Rectal smooth muscle tissue (tissue), 1 donor: Measurements from ENCODE around the gene ADAMTS17.

Source experiments
- H3K27ac ChIP-seq: one replicate; pipeline ENCODE4 v1.7.0; 2013; ENCODE audit warnings: low read depth, low read length, inconsistent platforms
- H3K27me3 ChIP-seq: one replicate; pipeline ENCODE4 v1.7.0; 2013; ENCODE audit warnings: low read length; ENCODE audit not compliant: control insufficient read depth, insufficient read depth
- H3K36me3 ChIP-seq: one replicate; pipeline ENCODE4 v1.7.0; 2013; ENCODE audit warnings: low read length; ENCODE audit not compliant: control insufficient read depth, insufficient read depth
- H3K4me1 ChIP-seq: one replicate; pipeline ENCODE4 v1.7.0; 2013; ENCODE audit warnings: low read length; ENCODE audit not compliant: control insufficient read depth, insufficient read depth
- H3K4me3 ChIP-seq: one replicate; pipeline ENCODE4 v1.7.0; 2013; ENCODE audit warnings: low read length
- H3K9ac ChIP-seq: one replicate; pipeline ENCODE4 v1.7.0; 2013; ENCODE audit warnings: low read length

The ADAMTS17 gene, protein sequence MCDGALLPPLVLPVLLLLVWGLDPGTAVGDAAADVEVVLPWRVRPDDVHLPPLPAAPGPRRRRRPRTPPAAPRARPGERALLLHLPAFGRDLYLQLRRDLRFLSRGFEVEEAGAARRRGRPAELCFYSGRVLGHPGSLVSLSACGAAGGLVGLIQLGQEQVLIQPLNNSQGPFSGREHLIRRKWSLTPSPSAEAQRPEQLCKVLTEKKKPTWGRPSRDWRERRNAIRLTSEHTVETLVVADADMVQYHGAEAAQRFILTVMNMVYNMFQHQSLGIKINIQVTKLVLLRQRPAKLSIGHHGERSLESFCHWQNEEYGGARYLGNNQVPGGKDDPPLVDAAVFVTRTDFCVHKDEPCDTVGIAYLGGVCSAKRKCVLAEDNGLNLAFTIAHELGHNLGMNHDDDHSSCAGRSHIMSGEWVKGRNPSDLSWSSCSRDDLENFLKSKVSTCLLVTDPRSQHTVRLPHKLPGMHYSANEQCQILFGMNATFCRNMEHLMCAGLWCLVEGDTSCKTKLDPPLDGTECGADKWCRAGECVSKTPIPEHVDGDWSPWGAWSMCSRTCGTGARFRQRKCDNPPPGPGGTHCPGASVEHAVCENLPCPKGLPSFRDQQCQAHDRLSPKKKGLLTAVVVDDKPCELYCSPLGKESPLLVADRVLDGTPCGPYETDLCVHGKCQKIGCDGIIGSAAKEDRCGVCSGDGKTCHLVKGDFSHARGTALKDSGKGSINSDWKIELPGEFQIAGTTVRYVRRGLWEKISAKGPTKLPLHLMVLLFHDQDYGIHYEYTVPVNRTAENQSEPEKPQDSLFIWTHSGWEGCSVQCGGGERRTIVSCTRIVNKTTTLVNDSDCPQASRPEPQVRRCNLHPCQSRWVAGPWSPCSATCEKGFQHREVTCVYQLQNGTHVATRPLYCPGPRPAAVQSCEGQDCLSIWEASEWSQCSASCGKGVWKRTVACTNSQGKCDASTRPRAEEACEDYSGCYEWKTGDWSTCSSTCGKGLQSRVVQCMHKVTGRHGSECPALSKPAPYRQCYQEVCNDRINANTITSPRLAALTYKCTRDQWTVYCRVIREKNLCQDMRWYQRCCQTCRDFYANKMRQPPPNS

DNA sequence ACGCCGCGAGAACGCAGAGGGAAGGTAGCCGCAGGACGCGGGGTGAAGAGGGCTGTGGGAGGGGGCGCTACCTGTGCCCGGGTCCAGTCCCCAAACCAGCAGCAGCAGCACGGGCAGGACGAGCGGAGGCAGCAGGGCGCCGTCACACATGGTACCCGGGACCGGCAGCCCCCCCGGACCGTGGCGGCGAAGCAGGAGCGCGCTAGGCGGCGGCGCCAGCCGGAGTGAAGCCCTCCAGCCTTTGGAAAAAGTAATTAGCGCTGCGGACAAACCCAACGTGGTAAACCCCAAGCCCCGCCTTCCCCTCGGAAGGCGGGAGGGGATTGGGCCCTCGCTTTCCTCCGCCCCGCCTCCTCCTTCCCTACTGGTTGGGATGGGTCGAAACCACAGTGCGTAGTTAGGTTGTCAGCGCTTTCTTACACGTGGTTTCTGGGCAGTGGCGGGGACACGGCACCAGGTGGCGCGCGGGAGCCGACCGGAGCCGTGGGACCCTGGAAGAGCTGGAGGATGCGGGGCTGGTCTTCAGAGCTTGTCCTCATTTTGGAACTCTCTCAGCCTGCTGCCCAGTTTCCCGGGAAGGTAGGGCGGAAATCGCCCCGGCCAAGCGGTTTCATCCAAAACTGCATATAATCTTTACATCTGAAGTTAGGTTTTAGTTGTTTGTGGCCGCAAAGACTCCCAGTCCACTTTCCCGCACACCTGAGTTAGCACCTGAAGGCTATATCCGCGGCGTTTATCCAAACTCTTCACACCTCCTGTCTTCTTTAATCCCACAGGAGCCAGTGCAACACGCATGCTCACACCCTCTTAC lies at the start of gene ADAMTS17:
Gene ADAMTS17, minus strand, starts transcription at position 226 of the 811 bp plus-strand sequence. Its CDS starts 76 bp downstream, at position 150.
- Histone ChIP-seq H3K27ac (no peak within 1 kb of the TSS), H3K9ac (no peak within 1 kb of the TSS), H3K27me3 (no peaks in the 10 kb centered on the region), H3K4me1 (no peaks in the 10 kb centered on the region), H3K4me3 (peak within 1 kb of the TSS; percentile 70), H3K36me3 (no peaks in the 10 kb centered on the region)

DNA sequence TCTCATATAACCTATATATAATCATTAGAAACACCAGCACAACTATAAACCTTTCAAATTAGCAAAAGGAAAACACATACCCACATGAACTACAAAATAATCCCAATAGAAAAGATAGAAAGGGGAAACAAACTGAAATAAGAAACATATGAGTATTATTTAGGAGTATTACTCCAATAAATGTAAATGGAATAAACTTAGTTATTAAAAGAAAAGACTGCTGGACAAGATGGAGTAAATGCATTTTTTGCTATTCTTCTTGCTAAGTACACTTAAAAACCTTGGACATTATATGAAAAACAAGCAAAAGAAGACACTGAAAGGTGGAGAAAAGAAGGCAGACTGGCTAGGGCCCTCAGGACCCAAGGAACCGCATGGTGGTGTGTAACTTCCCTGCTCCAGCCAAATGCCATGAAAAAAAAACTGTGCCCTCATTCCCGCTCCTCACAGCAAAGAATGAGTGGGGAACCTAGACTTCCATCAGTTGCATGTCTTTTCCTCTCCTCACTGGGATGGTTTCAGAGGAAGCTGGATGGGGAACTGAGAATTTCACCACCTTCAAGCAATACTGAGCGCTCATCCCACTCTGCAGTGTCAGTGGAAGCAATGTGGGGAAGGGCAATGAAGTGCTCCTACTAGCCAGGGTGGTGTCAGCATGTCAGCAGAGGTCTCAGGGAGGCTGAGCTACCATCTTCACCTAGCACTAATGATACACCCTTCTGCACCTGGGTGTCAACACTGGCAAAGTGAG lies 43.7 kb upstream of the ADAMTS17 start:
- Histone ChIP-seq H3K27ac (no peak overlapping the region), H3K4me3 (no peak overlapping the region), H3K36me3 (no peaks in the 10 kb centered on the region), H3K4me1 (no peaks in the 10 kb centered on the region), H3K9ac (no peak overlapping the region), H3K27me3 (no peaks in the 10 kb centered on the region)

DNA sequence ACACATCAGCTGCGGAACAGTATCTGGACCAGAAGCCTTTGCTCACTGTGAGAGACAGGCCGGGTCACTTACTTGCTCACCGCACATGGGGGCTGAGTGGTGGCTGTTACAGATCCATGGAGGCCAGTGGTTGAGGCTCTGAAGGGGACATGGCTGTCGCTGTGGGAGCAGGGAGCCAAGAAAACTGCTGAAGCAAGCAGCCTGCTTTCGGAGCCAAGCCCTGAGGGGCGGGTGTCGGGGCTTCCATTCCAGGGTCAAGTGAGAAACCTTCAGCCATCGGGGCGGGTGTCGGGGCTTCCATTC lies 42.3 kb upstream of the ADAMTS17 start:
- Histone ChIP-seq H3K4me1 (no peaks in the 10 kb centered on the region), H3K27me3 (no peaks in the 10 kb centered on the region), H3K27ac (no peak overlapping the region), H3K4me3 (no peak overlapping the region), H3K36me3 (no peaks in the 10 kb centered on the region), H3K9ac (no peak overlapping the region)

DNA sequence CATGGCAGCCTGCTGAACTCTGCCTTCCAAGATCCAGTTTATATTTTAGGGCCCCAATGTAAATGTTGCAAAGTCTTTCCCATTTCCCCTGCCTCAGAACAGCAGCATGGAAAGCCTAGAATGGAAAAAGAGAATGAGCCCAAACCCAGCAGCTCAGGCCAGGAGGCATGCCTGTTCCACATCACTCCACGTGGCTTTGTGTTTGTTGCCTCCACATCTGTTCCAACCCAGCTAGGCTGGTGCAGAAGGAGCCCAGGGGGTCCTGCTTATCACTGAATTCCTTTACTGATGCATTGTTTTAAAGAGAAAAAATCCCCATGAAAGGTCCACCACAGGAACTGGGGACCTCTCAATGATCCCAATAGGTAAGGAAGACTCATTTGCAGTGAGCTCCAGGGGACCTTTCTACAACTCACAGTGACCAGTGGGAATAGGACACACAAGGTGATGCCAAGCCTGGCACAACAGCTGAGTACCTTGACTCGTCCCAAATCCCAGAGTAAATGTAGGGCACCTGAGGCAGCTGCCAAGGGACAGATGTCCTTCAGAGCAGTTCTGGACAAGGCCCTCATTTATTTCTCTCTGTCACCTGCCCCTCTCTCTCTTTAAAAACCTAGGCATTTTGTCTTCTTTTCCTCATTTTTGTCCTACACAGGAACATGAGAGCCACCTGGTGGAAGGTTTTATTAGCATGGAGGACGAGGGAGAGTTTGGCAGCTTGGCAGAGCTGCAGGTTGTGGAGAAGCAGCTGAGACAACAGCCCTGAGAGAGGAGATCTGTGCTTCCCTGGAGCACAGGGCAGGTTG lies 41.7 kb upstream of the ADAMTS17 start:
- Histone ChIP-seq H3K9ac (no peak overlapping the region), H3K4me1 (no peaks in the 10 kb centered on the region), H3K27me3 (no peaks in the 10 kb centered on the region), H3K36me3 (no peaks in the 10 kb centered on the region), H3K4me3 (no peak overlapping the region), H3K27ac (no peak overlapping the region)

DNA sequence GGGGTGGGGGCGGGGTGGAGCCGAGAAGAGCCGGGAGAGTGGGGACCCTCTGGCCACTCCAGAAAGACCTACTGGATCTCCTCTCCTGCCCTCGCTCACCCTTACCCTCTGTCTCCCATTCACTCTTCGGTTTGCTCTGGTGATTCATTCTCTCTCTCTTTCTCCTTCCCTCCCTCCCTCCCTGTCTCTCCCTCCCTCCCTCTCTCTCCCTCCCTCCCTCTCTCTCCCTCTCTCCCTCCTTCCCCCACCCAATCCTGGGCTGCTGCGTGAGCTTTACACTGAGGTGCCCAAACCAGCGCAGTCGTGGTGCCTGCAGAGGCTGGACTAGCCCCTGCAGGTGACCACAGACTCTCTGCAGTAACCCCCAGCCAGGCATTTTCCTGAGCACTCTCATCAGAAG lies 32.2 kb upstream of the ADAMTS17 start:
- Histone ChIP-seq H3K4me1 (no peaks in the 10 kb centered on the region), H3K9ac (no peak overlapping the region), H3K4me3 (no peak overlapping the region), H3K27ac (no peak overlapping the region), H3K36me3 (no peaks in the 10 kb centered on the region), H3K27me3 (peaks cover 2% of the 10 kb centered on the region)

DNA sequence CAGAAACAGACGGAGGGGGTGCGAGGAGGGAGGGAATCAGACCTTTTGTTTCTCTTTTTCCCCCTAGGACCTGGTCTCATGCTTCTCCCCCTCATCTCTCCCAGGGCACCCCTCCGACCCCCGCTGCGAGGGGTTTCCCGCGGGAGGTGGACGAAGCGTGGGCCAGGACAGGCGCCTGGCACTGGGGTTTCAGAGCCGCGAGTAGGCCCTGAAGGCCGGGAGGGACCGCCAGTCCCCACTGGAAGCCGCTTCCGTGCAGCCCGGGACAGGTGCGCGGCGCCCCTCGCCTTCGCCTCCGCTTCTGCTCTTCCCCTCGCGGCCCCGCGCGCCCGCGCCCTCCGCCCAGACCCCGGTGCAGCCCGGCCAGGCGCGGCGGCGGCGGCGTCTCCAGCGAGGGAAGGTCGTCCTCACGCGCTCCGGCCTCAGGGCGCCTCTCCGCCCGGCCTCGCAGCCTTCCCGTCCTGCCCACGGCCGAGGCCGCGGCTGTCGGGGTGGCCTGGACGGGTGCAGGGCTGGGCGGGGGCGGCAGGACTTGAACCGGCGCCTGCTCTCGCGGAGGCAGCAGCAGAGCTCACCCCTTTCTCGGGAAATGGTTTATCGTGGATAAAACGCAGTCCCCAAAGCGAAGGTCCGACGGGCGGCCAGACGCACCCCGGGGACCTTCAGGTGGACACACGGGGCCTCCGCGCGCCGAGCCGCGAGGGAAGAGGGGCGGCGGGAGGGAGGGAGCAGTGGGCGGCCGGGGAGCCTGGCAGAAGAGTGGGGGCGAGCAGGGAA lies 31.5 kb upstream of the ADAMTS17 start:
- Histone ChIP-seq H3K27ac (no peak overlapping the region), H3K36me3 (no peaks in the 10 kb centered on the region), H3K9ac (no peak overlapping the region), H3K4me1 (no peaks in the 10 kb centered on the region), H3K4me3 (peak overlapping the region; percentile 30), H3K27me3 (peaks cover 2% of the 10 kb centered on the region)

DNA sequence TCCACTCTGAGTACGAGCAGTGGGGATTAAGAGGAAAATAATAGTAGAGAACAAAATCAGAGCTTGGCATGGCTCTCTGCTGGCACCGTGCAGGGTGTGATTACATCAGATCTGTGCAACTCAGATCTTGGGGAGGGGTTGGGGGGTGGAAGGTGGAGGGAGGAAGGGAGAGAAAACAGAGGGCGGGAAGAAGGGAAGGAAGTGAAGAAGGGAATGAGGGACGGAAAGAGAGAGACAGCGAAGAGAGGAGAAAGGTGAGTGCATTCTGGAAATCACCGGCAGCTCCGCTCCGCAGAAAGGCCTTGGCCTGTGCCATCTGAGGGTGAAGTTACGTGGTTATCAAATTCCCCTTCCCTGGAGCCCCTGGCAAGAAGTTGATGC lies 31.0 kb upstream of the ADAMTS17 start:
- Histone ChIP-seq H3K27me3 (peaks cover 2% of the 10 kb centered on the region), H3K4me1 (no peaks in the 10 kb centered on the region), H3K27ac (no peak overlapping the region), H3K9ac (no peak overlapping the region), H3K4me3 (peak overlapping the region; percentile 30), H3K36me3 (no peaks in the 10 kb centered on the region)

DNA sequence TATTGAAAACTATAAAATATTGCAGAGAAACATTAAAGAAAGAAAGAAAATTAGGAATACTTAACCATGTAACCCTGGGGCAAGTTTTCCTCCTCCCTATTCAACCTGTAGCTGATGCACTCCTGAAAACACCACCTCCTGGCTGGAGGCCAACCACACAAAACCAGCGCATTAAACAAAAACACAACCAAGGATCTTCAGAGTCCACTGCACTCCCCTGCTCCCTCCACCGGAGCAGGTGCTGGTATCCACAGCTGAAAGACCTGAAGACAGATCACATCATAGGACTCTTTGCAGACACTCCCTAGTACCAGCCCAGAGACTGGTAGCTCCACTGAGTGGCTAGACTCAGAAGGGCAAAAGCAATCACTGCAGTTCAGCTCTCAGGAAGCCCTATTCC lies 13.6 kb upstream of the ADAMTS17 start:
- no peaks in the 10 kb centered on the region for H3K4me1 ChIP-seq
- no peak overlapping the region for H3K27ac ChIP-seq
- H3K27me3 ChIP-seq: no peaks in the 10 kb centered on the region
- no peak overlapping the region for H3K9ac ChIP-seq
- no peaks in the 10 kb centered on the region for H3K36me3 ChIP-seq
- no peak overlapping the region for H3K4me3 ChIP-seq

DNA sequence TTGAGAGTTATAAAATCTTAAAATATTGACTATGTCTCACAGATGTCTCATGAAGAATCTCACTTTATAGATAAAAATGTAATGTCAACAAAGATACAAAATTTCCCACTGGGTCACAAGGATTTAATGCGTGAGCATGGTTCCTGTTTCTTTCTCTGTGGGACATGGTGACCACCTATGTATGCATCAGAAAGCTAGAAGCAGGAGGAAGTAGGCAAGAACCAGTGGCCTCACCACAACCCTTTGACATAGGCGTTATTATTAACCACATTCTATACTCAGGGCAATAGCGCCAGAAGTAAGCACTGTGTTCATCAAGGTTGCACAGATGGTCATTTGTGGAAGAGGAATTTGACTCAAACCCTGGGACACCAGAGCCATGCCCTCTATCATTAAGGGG lies 11.7 kb upstream of the ADAMTS17 start:
- H3K36me3 ChIP-seq: no peaks in the 10 kb centered on the region
- no peak overlapping the region for H3K4me3 ChIP-seq
- H3K4me1 ChIP-seq: peaks cover 3% of the 10 kb centered on the region
- H3K27me3 ChIP-seq: no peaks in the 10 kb centered on the region
- no peak overlapping the region for H3K9ac ChIP-seq
- no peak overlapping the region for H3K27ac ChIP-seq

DNA sequence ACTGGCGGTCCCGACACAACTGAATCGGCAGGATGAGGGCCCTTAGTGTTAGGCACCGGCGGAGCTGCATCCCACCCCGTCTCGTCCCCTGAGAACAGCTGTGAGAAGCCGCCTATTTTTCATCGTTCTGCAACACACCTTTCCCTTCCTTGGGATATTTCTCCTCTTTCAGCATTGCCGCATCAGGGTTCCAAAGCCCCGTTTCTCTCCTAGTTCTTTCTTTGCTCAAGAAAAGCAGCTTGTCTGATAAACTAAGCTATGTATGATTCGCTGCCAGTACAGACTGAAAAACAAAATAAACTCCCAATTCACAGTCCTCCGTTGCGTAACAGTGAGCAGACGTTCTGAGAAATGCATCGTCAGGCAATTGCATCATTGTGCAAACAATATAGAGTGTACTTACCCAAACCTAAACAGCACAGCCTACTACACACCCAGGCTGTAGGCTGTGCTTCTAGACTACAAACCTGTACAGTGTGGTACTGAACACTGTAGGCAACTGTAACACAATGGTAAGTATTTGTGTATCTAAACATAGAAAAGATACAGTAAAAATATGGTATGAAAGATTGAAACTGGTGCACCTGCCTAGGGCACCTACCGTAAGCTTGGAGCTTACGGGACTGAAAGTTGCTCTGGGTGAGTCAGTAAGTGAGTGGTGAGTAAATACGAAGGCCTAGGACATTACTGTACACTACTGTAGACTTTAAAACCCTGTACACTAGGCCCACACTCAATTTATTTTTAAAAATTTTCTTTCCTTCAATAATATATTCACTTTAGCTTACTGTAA lies 8.9 kb upstream of the ADAMTS17 start:
- no peaks in the 10 kb centered on the region for H3K27me3 ChIP-seq
- peaks cover 3% of the 10 kb centered on the region for H3K4me1 ChIP-seq
- H3K36me3 ChIP-seq: no peaks in the 10 kb centered on the region
- H3K9ac ChIP-seq: no peak overlapping the region
- H3K27ac ChIP-seq: peak overlapping the region; percentile 95
- peak overlapping the region; percentile 92 for H3K4me3 ChIP-seq
